ENCODE measurements around the gene ARTN.

ARTN gene

DNA sequence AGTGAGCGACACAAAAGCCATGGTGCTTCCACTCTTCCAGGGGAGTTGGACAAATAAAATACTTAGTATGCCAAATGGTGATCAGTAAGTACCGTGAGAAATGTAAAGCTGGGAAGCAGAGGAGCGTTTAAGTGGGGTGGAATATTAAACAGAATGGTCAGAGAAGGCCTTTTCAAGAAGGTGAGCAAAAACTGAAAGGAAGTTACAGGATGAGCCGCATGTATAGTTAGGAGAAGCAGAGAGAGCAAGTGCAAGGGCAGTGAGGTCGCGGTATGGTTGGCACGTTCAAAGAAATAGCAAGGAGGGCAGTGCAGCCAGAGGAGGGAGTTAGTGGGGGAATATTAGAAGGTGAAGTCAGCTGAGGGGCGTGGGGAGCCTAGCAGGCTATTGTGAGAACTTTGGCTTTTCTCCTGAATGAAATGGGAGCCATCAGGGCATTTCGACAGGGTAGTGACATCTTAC, 40.4 kb downstream of the ARTN start:
- no peak for DNase-seq

DNA sequence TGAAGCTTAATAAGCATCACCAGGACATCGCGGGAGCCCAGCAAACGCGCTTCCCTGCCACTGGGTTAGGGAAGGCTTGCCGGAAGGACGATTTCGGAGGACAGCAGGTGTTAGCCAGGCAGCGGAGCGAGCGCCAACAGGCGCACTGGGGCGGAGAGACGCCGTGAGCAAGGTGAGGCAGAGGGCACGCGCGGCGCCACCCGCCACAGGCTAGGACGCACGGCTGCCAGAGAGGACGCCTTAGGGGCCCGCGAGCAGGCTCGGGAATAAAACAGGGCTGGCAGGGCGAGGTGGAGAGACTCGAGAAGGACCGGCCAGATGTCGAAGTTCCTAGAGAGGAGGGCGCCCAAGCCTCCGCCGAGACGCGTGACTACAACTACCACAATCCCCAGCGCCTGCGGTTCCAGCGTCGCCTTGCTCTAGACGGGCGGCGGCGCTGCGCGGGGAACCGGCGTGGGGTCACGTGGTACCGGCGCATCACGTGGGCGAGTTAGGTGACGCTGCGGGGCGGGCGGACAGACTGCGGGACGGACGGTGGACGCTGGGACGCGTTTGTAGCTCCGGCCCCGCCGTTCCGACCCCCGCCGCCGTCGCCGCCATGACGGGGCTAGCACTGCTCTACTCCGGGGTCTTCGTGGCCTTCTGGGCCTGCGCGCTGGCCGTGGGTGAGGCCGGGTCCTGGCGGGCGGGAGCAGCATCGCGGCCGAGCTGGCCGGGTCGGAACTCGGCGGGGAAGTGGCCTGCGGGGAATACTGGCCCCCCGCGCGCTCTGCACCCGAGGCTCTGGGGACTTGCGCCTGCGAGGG, 41.0 kb downstream of the ARTN start, which contains the start of gene ATP6V0B:
Gene ATP6V0B, plus strand, starts transcription at position 518 of the 806 bp plus-strand sequence. Its CDS starts 81 bp downstream, at position 599.
- DNase-seq: peak; percentile 95

DNA sequence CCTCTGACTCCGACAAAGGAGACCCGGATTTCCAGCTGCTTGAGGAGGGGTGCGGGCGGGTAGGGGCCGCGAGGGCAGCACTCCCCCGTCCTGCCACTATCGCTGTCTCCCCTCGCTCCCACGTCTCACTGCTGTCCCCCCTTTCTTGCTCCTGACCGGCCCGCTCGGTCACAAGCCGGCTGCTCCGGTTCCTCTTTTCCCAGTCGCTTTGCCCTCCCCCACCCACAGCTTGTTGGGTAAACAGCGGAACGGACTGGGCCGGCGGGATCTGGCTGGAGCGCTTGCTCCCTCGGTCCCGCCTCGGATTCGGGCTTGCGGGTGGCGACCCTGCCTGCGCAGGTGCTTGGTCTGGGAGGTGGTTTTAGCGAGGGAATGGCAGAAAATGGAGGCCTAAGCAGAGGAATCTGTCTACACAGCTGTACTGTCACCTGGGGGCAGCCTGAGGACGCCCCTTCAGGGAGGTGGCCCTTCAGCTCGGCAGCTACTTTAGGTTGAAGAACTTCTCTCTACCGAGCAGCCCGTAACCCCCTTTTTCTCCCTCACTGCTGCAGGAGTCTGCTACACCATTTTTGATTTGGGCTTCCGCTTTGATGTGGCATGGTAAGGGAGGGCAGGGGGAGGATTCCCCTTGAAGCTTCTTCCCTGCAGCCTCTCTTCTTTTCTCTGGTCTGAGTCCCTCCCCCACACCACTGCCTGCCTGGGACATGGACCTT, 41.8 kb downstream of the ARTN start:
- peak; percentile 32 for DNase-seq

DNA sequence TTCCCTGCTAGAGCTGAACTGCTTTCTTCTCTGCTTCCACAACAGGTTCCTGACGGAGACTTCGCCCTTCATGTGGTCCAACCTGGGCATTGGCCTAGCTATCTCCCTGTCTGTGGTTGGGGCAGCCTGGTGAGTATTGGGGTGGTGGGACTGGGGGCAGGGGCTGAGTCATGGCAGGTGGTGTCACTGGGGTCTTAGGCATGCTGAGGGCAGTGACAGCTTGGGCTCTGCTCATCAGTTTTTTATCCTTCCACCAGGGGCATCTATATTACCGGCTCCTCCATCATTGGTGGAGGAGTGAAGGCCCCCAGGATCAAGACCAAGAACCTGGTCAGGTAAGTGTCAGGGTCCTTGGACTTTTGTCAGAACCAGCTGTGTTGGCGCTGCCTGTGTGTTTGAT, 42.4 kb downstream of the ARTN start:
- DNase-seq: no peak

DNA sequence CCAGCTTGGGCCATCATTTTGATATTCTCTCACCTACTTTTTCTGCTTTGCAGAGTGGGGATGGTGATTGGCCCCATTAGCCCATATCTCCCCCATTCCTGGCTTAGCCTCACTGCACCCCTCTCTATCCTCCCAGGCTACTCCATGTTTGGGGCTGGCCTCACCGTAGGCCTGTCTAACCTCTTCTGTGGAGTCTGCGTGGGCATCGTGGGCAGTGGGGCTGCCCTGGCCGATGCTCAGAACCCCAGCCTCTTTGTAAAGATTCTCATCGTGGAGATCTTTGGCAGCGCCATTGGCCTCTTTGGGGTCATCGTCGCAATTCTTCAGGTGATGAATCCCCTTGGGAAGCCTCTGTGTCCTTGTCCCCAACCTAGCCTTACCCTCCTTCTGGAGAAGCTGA, 43.3 kb downstream of the ARTN start:
- DNase-seq: no peak

DNA sequence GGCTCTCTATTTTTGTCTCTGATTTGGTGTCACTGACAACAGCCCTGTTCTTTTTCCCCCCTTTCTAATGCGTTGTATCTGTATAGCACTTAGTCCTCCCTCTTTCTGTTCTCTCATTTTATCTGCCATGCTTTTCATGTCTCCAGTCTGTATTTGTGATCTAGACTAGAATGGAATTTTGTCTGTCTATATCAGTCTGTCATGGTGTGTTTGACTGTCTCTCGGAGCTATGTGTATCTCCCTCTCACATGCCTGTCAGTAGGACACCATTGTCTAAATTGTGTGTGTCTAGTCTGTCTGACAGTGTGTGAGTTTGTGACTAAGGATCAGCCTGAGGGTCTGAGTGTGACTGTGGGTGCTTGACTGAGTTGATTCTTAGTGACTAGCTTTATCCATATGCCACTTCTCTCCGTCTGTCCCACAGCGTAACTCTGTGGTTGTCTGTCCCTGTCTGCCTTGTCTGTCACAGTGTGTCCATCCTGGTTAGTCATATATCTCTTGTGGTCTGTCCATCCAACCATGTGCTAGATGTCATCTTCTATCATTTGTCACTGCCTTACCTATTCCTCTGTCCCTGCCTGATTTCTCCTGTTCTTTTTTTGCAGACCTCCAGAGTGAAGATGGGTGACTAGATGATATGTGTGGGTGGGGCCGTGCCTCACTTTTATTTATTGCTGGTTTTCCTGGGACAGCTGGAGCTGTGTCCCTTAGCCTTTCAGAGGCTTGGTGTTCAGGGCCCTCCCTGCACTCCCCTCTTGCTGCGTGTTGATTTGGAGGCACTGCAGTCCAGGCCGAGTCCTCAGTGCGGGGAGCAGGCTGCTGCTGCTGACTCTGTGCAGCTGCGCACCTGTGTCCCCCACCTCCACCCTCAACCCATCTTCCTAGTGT, 44.0 kb downstream of the ARTN start:
- DNase-seq: no peak

DNA sequence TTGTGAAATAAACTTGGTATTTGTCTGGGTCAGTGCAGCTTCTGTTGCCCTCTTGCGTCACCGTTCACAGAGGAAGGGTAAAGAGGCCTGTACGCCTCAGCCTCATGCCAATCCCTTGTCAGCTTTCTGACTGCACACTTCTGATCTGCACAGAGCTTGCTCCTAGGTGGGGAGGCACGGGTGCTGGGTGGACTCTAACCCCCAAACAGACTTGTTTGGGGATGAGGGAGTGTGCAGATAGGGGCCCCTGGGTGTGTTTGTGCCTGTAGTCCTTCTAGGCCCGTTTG, 44.6 kb downstream of the ARTN start:
- no peak for DNase-seq

DNA sequence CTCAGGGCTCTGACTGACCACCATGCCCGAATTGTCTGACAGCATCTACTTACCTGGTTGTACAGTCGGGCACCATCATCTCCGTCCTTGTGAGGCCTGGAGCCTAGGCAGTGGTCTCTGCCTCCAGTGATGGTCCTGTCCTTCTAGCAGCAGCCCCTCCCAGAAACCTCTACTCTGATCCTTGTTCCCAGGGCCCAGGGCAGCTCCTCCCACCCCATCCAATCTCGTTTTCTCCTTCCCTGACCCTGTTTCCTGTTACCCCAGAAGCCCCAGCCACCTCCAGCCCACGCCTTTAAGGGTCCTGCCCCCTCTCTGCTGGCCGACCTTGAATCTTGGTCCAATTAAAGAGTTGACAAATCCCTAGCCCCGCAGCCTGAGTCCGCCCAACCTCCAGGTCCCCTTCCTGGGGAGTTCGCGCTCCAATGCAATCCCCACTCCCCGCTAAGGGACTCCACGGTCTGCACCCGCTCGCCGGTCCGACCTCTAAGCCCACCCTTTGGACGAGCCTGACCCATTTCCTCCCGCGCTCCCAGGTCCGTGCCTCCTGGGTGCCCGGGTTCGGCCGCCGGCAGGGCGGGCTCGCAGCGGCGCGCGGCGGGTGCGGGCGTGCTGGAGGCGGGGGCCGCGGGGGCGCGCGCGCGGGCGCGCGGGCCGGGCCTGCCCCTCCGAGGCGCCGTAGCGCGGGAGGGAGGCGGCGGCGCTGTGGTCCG, 45.1 kb downstream of the ARTN start, which contains the start of gene B4GALT2:
Gene B4GALT2, plus strand, starts transcription at position 660 of the 710 bp plus-strand sequence. CDS start 1,951 bp downstream, outside the sequence.
- DNase-seq: peak; percentile 25

DNA sequence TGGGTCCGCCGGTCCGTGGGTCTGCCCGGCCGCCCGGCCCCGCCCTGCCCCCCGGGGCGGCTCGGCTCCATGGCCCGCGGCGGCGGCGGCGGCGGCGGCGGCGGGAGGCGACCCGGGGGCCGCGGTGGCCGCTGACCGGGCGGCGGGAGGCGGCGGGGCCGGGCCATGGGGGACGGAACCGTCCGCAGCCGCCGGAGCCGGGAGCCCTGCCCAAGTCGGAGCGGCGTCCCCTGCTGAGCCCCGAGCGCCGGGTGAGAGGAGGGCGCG, 45.6 kb downstream of the ARTN start:
- no peak for DNase-seq

DNA sequence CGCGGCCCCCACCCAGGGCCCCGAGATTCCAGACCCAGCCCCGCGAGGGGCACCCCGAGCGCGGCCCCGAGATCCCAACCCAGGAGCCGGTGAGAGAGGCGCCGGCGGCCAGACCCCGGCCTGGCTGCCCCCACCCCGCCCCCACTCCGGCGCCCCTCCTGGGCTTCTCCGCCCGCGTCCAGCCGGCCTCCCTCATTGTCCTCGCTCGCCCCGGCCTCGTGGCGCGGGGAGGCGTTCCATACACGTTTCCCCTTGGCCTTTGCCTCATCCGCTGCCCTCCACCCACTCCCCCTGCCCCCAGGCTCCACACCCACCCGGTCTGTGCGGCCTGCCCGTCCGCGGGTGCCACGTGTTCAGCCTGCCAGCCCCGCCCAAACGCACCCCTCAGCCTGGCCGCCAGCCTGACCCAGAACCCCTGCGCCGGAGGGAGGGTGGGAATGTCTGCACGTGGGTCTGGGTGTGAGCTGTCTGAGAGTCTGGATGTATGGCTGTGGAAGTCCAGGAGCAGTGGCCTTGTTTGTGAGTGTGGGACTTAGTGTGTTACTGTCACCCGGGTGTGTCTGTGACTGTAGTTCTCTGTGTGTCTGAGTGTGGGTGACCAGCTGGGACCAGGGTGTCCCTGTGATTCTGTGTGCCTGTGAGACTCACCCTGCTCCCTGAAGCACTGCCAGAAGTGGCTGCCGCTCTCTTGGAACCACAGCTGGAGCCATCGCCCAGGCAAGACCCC, 46.1 kb downstream of the ARTN start:
- no peak for DNase-seq

DNA sequence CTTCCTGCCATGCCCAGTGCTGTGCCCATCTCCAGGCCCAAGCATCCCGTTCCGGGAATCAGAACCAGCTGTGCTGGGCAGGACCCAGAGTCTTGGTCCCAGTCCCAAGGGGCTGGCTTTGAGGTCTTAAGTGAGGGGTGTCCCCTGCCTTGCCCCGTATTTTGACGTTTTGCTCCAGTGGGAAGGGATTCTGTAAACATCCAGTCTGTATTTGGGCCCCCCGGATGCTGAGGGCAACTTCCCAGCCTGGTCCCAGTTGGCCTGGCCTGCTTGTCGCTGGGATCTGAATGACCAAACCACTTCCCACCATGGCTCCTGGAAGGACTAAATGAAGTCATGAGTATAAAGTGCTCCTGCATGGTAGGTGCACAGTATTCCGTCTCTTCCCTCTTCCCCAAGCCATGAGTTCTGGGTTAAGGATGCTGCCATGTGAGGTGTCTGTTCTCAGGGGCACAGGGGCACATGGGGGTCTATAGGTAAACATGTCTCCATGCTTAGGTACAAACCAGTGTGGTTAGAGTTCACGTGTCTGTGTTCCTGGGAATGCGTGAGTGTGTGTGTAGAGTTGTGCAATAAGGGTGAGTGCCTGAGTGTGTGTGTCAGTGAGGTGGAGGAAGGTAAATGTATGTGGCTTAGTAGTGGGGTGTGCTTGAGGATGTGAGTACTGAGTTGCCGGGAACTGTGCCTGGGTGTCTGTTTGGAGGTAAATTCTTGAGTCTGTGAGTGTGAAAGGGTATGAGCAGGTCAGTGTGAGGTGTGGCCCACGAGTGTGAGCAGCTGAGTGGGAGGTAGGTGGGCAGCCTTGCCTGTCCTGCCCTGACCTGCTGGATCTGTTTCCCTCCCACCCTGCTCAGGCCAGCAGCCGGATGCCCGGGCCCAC, 46.9 kb downstream of the ARTN start:
- no peak for DNase-seq

DNA sequence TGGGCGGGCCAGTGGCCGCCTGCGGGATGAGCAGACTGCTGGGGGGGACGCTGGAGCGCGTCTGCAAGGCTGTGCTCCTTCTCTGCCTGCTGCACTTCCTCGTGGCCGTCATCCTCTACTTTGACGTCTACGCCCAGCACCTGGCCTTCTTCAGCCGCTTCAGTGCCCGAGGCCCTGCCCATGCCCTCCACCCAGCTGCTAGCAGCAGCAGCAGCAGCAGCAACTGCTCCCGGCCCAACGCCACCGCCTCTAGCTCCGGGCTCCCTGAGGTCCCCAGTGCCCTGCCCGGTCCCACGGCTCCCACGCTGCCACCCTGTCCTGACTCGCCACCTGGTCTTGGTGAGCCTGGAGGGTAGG, 47.5 kb downstream of the ARTN start:
- no peak for DNase-seq

DNA sequence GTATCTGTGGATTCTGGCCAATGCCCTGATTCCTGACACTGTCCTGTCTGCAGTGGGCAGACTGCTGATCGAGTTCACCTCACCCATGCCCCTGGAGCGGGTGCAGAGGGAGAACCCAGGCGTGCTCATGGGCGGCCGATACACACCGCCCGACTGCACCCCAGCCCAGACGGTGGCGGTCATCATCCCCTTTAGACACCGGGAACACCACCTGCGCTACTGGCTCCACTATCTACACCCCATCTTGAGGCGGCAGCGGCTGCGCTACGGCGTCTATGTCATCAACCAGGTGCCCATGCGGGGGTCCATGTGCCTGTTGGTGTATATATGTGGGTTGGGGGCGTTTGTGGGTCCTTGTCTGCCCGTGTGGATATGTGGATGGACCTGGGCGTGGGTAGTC, 48.0 kb downstream of the ARTN start:
- no peak for DNase-seq

DNA sequence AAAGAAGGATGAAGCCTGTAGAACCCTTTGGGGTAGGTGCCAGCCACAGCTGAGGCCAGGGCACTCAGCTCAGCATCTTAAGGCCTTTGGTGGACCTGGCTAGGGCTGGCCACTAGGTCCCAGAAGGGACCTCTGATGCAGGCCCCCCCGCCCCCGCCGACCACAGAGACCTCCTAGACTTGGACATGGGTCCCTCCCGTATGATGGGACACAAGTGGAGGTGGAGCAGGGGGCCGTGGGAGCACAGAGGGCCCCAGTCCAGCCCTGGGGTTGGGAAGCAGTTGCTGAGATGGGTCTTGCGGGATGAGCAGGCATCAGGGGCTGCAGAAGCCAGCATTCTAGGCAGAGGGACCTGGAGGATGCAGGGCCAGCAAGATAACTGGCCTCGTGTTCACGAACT, 48.6 kb downstream of the ARTN start:
- no peak for DNase-seq

DNA sequence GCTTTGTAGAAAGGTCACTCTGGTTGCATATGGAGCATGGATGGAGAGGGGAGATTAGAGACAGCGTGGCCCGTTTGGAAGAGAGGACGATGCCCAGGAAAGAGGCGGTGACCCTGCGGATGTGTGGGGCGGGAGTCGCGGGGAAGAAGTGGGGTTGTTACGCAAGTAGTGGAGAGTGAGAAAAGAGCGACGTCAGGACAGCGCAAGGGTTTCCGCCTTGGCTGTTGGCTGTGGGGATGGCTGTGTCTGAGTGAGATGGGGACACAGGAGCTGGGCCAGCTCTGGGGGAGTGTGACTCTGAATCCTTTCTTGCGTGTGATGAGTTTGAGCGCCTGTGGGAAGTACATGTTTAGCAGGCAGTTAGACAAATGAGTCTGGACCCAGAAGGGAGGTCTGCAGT, 49.2 kb downstream of the ARTN start:
- no peak for DNase-seq

DNA sequence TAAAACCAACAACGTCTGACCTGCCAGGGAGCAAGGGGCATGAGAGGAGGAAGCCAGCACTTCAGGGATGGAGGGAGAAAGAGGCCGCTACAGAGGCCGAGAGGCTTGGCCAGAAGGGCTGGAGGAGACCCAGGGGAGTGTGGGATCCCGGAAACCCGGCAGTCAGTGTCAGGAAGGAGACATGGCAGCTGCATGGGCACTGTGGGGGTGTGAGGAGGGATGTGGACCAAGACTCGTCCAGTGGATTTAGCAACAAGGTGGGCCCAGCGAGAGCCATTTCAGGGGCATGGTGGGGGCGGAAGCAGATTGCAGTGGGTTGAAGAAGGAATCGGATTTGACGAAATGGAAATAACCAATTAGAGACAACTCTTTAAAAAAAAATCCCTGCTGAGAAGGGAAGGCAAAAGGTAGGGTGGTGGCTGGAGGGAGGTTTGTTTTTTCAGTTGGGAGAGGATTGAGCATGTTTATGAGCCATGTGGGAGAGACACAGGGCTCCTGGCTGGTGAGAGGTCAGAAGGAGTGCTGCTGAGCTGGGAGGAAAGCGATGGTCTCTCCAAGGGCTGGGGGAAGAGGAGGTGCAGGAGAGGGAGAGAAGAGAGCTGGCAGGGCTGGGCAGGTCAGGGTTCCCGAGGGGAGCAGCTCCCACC, 49.8 kb downstream of the ARTN start:
- DNase-seq: no peak

DNA sequence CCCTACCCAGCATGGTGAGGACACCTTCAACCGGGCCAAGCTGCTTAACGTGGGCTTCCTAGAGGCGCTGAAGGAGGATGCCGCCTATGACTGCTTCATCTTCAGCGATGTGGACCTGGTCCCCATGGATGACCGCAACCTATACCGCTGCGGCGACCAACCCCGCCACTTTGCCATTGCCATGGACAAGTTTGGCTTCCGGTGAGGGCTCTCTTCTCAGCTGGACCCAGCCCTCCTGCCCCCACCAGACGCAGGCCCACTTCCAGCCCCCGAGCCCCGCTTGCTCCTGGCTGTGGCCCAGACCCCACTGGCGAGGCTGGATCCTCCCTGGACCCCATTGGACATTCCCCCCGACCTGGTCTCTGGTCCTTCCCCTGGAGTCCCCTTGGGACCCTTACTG, 51.3 kb downstream of the ARTN start:
- DNase-seq: no peak

DNA sequence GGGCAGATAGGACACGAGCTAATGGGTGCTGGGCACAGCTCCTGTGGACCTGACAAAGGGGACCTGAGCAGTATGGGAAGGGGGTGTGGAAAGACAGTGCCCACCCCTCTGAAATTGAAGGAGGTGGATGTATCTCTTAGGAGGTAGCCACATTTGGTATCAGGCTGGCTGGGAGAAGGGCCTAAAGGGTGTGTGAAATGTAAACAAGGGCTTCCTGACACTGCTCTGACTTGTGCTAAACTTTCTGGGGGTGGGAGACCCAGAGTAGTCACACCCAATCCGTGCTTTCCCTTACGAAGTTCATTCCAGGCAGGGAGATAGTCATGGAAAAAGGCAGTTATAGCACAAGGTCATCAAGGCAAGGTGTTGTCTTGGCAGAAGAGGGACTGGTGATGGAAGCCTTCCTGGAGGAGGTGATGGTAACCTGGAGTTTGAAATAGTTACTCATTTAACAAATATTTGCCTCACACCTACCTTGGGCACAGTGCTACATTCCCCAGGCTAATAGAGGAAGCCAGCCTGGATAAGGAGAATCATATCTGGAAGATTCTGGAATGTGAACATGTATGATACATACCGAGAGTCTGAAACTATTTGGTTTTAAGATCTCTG, 52.5 kb downstream of the ARTN start:
- DNase-seq: no peak

DNA sequence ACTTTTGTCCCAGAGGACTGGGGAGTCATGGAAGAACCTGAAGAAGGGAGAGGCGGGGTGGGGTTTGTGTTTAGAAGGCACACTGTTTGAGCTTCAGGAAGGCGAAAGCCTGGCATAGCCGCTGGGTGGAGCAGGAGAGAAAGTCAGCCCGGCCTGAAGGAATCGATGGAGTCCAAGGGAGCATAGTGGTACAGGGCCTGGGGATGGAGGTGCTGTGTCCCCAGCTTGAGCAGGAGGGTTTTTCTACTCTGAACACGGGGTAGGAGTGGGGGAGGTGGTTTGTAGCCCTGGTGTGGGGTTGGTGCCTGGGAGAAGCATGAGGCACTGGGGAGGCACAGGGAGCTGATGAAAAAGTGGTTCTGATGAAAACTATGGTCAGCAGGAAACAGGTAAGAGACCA, 53.1 kb downstream of the ARTN start:
- DNase-seq: no peak

Measured in T-helper 9 cell (primary cell).